Astrocyte (in vitro differentiated cells and primary cell): ENCODE measurements around the gene ALDH3A1.

Experiments
- EZH2 ChIP-seq: IDR thresholded peaks from 2 replicates; pipeline ENCODE4 v1.6.1; 2012; ENCODE audit warnings: mild to moderate bottlenecking, low read length, inconsistent platforms; ENCODE audit not compliant: insufficient read depth
- TF ChIP-seq, protein P1 (sequence below): IDR thresholded peaks from 2 replicates; pipeline ENCODE4 v1.5.1; 2011; ENCODE audit warnings: low read depth, mild to moderate bottlenecking, inconsistent platforms, low read length, moderate library complexity; ENCODE audit not compliant: insufficient read depth

DNA sequence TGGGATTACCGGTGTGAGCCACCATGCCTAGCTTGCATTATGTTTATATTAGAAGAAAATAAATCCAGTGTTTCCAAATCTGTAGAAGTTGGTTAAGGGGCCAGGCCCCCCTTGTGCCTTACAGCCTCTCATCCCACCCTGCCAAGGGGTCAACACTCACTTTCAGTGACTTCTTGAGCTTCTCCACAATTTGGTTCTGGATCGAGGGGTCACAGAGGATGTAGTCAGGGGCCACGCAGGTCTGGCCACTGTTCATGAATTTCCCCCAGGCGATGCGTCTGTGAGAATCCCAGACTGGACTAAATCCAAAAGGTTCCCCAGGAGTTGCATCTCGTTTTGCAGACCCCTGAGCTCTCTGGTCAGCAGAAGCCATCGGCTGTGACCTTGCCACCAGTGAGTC lies 7.2 kb downstream of the ALDH3A1 start:
- no peak for TF ChIP-seq EZH2
- TF ChIP-seq, protein P1, sequence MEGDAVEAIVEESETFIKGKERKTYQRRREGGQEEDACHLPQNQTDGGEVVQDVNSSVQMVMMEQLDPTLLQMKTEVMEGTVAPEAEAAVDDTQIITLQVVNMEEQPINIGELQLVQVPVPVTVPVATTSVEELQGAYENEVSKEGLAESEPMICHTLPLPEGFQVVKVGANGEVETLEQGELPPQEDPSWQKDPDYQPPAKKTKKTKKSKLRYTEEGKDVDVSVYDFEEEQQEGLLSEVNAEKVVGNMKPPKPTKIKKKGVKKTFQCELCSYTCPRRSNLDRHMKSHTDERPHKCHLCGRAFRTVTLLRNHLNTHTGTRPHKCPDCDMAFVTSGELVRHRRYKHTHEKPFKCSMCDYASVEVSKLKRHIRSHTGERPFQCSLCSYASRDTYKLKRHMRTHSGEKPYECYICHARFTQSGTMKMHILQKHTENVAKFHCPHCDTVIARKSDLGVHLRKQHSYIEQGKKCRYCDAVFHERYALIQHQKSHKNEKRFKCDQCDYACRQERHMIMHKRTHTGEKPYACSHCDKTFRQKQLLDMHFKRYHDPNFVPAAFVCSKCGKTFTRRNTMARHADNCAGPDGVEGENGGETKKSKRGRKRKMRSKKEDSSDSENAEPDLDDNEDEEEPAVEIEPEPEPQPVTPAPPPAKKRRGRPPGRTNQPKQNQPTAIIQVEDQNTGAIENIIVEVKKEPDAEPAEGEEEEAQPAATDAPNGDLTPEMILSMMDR, result no peak
